HTR-8/SVneo (cell line): ENCODE measurements around the gene HOXC10.

ENCODE experiments used
- DNase-seq: peaks from one replicate; pipeline ENCODE4 v3.0.0; 2011; ENCODE audit warnings: low spot score, mixed read lengths; ENCODE audit not compliant: insufficient read length
- FAIRE-seq: peaks from 2 replicates; lab custom pipeline; 2011; peaks lifted over from hg19 to GRCh38; lab: Jason Lieb, UNC

HOXC10 gene

GRCh38 chr12:54024581-54025305 lies 39.8 kb downstream of the HOXC10 start:
- DNase-seq, result no peak
- FAIRE-seq, result no peak

GRCh38 chr12:54025499-54026405 lies 40.8 kb downstream of the HOXC10 start:
- no peak for DNase-seq
- FAIRE-seq, result no peak

GRCh38 chr12:54026640-54027441 lies 41.9 kb downstream of the HOXC10 start:
- DNase-seq, result no peak
- no peak for FAIRE-seq

DNA sequence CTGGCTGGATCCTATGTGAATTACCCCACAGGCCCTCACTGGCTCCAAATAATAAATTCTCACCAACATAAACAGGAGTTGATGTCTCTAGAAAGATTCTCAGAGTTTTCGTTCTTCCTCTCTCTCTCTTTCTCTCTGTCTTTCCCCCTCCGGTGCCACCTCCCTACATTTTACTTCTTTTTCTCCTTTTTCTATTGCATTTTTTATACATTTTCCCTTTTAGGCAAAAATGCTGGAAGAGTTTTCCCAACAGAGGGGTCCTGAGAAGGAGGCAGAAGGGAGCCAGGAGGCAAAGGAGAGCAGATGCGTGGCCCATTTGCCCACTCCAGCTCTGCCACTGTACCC lies 42.5 kb downstream of the HOXC10 start:
- DNase-seq, result no peak
- no peak for FAIRE-seq

- no peak for FAIRE-seq
- no peak for DNase-seq
Measured at GRCh38 chr12:54028314-54029201, 43.6 kb downstream of the HOXC10 start, which contains the start of gene HOXC6. Gene HOXC6 (plus strand): TSS chr12:54028440. CDS start chr12:54028522, 82 bp downstream.

DNA sequence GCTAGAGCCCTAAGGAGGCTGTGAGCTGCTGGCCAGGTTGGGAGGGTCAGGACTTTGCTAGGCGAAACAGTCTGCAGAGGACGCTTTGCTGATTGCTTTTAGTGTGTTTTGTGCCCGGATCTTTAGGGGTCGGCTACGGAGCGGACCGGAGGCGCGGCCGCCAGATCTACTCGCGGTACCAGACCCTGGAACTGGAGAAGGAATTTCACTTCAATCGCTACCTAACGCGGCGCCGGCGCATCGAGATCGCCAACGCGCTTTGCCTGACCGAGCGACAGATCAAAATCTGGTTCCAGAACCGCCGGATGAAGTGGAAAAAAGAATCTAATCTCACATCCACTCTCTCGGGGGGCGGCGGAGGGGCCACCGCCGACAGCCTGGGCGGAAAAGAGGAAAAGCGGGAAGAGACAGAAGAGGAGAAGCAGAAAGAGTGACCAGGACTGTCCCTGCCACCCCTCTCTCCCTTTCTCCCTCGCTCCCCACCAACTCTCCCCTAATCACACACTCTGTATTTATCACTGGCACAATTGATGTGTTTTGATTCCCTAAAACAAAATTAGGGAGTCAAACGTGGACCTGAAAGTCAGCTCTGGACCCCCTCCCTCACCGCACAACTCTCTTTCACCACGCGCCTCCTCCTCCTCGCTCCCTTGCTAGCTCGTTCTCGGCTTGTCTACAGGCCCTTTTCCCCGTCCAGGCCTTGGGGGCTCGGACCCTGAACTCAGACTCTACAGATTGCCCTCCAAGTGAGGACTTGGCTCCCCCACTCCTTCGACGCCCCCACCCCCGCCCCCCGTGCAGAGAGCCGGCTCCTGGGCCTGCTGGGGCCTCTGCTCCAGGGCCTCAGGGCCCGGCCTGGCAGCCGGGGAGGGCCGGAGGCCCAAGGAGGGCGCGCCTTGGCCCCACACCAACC lies 44.8 kb downstream of the HOXC10 start:
- DNase-seq (no peak), FAIRE-seq (no peak)

GRCh38 chr12:54030442-54030801 lies 45.5 kb downstream of the HOXC10 start:
- no peak for DNase-seq
- FAIRE-seq, result no peak

GRCh38 chr12:54030889-54031471 lies 46.0 kb downstream of the HOXC10 start:
- FAIRE-seq, result no peak
- no peak for DNase-seq

DNA sequence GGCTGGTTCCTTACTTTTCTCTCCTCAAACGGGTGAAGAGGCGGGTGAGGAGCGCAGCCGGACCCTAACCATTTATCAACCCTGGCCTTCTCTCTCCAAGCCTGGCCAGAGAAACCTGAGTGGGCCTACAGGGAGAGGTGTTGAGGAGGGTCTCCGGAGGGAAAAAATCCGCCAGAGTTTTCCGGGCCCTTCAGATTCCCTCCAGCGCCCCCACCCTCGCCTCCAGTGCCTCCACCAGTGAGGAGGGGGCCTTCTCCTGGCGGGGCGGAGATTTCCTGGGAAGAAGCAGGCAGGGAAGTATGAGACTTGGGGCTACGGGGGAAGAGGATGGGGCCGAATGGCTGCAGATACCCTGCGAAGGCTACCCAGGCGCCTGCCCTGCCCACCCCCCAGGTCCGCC lies 46.5 kb downstream of the HOXC10 start:
- FAIRE-seq (no peak), DNase-seq (no peak)

DNA sequence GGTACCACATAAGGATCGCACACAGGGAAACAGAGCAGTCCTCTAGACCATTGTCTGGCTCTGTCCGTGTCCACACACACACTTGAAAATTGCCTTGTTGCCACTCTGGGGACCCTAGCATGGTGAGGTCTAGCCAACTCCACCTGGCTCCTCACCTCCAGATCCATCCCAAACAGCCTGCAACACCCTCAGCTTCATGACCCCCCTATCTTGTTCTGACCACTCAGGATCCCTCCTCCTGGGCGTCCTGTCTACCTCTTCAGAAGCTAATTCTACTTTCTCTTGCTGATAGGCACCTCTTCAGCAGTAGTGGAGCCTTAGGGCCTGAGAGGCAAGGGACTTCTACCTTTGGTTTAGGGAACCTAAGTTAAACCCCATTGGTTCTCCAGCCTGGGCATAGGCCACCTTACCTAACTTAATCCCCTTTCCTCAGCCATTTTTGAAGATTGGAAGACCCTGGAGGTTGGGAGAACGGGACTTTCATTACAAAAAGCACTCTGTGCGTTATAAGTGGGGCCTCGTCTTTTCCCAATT lies 47.2 kb downstream of the HOXC10 start:
- DNase-seq (no peak), FAIRE-seq (no peak)

GRCh38 chr12:54032627-54033100 lies 47.7 kb downstream of the HOXC10 start, which contains the start of gene HOXC5:
Gene HOXC5 (plus strand): TSS chr12:54033050. CDS start chr12:54033123, 73 bp downstream.
- FAIRE-seq (no peak), DNase-seq (peak; percentile 69)

DNA sequence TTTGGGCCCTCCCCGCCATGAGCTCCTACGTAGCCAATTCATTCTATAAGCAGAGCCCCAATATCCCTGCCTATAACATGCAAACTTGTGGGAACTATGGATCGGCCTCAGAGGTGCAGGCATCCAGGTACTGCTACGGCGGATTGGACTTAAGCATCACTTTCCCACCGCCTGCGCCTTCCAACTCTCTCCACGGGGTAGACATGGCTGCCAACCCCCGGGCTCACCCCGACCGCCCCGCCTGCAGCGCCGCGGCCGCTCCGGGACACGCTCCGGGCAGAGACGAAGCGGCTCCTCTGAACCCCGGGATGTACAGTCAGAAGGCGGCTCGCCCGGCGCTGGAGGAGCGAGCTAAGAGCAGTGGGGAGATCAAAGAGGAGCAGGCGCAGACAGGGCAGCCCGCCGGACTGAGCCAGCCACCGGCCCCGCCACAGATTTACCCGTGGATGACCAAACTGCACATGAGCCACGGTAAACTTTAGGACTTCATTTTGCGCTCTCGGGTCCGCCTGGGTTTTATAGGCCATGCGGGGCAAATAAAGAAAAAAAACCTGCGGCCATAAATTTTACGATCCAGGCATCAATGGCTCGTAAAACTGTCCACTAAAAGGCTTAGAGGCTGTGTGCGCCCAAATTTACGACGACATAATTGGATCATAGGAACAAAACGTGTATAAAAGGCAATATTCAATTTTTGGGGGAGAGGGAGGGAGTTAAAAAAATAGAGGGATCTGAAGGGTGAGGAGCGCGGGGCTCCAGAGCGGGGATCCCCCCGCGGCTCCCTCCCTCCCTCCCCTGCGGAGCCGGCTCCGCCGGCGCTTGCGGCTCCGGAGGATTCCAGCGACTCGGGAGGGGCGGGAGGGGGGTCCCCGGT lies 48.4 kb downstream of the HOXC10 start:
- FAIRE-seq (no peak), DNase-seq (no peak)

- DNase-seq (no peak), FAIRE-seq (no peak)
Measured at GRCh38 chr12:54033980-54034784, 49.2 kb downstream of the HOXC10 start.

- FAIRE-seq (no peak), DNase-seq (no peak)
Measured at GRCh38 chr12:54034785-54035310, 49.9 kb downstream of the HOXC10 start.

GRCh38 chr12:54035568-54036264 lies 50.8 kb downstream of the HOXC10 start:
- FAIRE-seq, result no peak
- DNase-seq, result no peak
